Endodermal cell (in vitro differentiated cells): ENCODE data around the gene GSE1. TPM values are rescaled to one million over a fixed set of nuclear protein-coding genes. Genes with fewer than 3 reads are reported as not detected.
A peak's percentile ranks its signal among the peaks of the same experiment; 100 is the strongest.

Source experiments
- DNase-seq: peaks from one replicate; pipeline ENCODE4 v3.0.0-alpha.2; 2017
- H3K27ac ChIP-seq: 2 replicates; pipeline ENCODE4 v1.5.1; 2013; ENCODE audit warnings: mild to moderate bottlenecking, low read depth, low read length, moderate library complexity
- H3K27me3 ChIP-seq: 2 replicates; pipeline ENCODE4 v1.6.1; 2013; ENCODE audit warnings: mild to moderate bottlenecking, low read length, moderate library complexity; ENCODE audit not compliant: insufficient read depth, control insufficient read depth, poor library complexity, severe bottlenecking
- H3K36me3 ChIP-seq: 2 replicates; pipeline ENCODE4 v1.7.0; 2013; ENCODE audit warnings: mild to moderate bottlenecking, low read length, moderate library complexity; ENCODE audit not compliant: control insufficient read depth, insufficient read depth
- H3K4me1 ChIP-seq: one replicate; pipeline ENCODE4 v1.7.0; 2013; ENCODE audit warnings: low read length; ENCODE audit not compliant: control insufficient read depth, insufficient read depth
- H3K4me3 ChIP-seq: 2 replicates; pipeline ENCODE4 v1.5.1; 2013; ENCODE audit warnings: mild to moderate bottlenecking, low read length, moderate library complexity
- H3K9ac ChIP-seq: 2 replicates; pipeline ENCODE4 v1.6.1; 2013; ENCODE audit warnings: mild to moderate bottlenecking, low read length, moderate library complexity; ENCODE audit not compliant: poor library complexity, severe bottlenecking; ENCODE audit errors: extremely low read depth
- H3K9me3 ChIP-seq: 2 replicates; pipeline ENCODE4 v1.6.1; 2013; ENCODE audit warnings: mild to moderate bottlenecking, low read length, moderate library complexity; ENCODE audit not compliant: control insufficient read depth
- H3K27ac Mint-ChIP-seq: 2 replicates; pipeline ENCODE4 v1.8.0; 2020; ENCODE audit warnings: mixed read lengths
- H3K27me3 Mint-ChIP-seq: 2 replicates; pipeline ENCODE4 v1.8.0; 2021; ENCODE audit warnings: mild to moderate bottlenecking, mixed read lengths; ENCODE audit not compliant: insufficient read depth
- H3K36me3 Mint-ChIP-seq: 2 replicates; pipeline ENCODE4 v1.8.0; 2020; ENCODE audit warnings: low read depth, mixed read lengths
- H3K4me1 Mint-ChIP-seq: 2 replicates; pipeline ENCODE4 v1.8.0; 2020; ENCODE audit warnings: mixed read lengths
- H3K4me3 Mint-ChIP-seq: 2 replicates; pipeline ENCODE4 v1.8.0; 2020; ENCODE audit warnings: mild to moderate bottlenecking, moderate library complexity, mixed read lengths
- H3K9me3 Mint-ChIP-seq: 2 replicates; pipeline ENCODE4 v1.8.0; 2020; ENCODE audit warnings: mild to moderate bottlenecking, mixed read lengths
- WGBS, 2 experiments: methylation state at CpG; one replicate each; pipeline versions ENCODE4 v1.1.5 to v1.1.7; 2013; ENCODE audit warnings: missing lambda C conversion rate in 2 of 2, mixed read lengths in 1 of 2; ENCODE audit not compliant: insufficient coverage in 1 of 2, insufficient read length in 1 of 2; 5-methylcytosine and 5-hydroxymethylcytosine counted together
- total RNA-seq, 2 donors: library from RNA; stranded (reverse); fragmentation: NEBNext Ultra II Directional in 1 of 2; extraction: Animal tissue kit (Norgen Biotek cat#: 25700) in 1 of 2; gene quantifications; 2 replicates in 1 of 2; 3 replicates in 1 of 2; pipeline ENCODE4 v1.2.1, GENCODE V29; 2021
- TF ChIP-seq, protein P1 (sequence below): fragments of 200-600 bp; sonication (generic); conservative IDR thresholded peaks from 2 replicates; pipeline ENCODE4 v1.5.0; 2021; ENCODE audit warnings: antibody characterized with exemption, mild to moderate bottlenecking

Gene GSE1
- total RNA-seq, 2 donors from 2014 or later = 108 to 128 TPM

DNA sequence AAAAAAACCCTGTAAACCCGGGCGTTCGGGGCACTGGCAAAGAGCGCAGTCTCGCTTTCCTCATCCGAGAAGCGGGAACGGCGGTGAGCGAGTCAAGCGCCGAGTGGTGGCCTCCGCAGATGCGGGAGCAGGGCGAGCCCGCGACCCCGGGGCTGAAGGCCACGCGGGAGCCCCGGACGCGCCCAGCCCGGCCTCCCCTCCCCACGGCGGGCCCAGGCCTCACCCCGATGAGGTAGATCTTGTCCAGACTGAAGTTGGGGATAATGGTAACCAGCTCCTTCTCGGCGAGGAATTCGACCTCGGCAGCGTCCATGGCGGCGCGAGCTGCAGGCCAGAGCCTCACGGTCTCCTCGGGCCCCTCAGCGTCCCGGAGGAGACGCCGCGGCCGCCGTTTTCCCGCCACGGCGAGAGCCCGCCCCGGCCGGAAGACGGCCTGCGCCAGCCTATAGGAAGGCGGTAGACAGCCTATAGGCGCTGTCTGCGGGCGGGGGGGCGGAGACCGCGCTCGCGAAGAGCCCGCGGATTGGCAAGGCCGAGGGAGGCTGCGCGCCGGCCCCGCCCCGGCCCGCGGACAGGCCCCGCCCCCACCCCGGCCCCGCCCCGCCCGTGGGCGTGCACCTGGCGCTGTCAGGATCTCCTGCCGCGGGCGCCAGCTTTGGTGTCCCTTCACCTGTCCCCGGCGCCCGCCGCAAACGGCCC, 75.6 kb downstream of the GSE1 start, which contains the start of gene GINS2:
Gene GINS2, minus strand, starts transcription at position 369 of the 699 bp plus-strand sequence. Its CDS starts 56 bp downstream, at position 313.
- Mint-ChIP-seq H3K9me3 (no peaks in the 10 kb centered on the region), H3K27ac (peak within 1 kb of the TSS; percentile 76), H3K4me3 (peak within 1 kb of the TSS; percentile 67), H3K4me1 (no peaks in the 10 kb centered on the region), H3K36me3 (peaks cover 12% of the 10 kb centered on the region), H3K27me3 (peaks cover 10% of the 10 kb centered on the region)
- peak; percentile 97 for DNase-seq
- WGBS, 2 experiments = 2 to 4% methylated on average over 34 to 79 of the region's 86 CpGs
- H3K27ac ChIP-seq = no peak within 1 kb of the TSS
- H3K9ac ChIP-seq = peak within 1 kb of the TSS; percentile 67
- peaks cover 5% of the 10 kb centered on the region for H3K36me3 ChIP-seq
- peak within 1 kb of the TSS; percentile 82 for H3K4me3 ChIP-seq
- H3K9me3 ChIP-seq = no peaks in the 10 kb centered on the region
- TF ChIP-seq, protein P1, sequence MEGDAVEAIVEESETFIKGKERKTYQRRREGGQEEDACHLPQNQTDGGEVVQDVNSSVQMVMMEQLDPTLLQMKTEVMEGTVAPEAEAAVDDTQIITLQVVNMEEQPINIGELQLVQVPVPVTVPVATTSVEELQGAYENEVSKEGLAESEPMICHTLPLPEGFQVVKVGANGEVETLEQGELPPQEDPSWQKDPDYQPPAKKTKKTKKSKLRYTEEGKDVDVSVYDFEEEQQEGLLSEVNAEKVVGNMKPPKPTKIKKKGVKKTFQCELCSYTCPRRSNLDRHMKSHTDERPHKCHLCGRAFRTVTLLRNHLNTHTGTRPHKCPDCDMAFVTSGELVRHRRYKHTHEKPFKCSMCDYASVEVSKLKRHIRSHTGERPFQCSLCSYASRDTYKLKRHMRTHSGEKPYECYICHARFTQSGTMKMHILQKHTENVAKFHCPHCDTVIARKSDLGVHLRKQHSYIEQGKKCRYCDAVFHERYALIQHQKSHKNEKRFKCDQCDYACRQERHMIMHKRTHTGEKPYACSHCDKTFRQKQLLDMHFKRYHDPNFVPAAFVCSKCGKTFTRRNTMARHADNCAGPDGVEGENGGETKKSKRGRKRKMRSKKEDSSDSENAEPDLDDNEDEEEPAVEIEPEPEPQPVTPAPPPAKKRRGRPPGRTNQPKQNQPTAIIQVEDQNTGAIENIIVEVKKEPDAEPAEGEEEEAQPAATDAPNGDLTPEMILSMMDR = no peak
- no peaks in the 10 kb centered on the region for H3K4me1 ChIP-seq
- H3K27me3 ChIP-seq = no peaks in the 10 kb centered on the region

DNA sequence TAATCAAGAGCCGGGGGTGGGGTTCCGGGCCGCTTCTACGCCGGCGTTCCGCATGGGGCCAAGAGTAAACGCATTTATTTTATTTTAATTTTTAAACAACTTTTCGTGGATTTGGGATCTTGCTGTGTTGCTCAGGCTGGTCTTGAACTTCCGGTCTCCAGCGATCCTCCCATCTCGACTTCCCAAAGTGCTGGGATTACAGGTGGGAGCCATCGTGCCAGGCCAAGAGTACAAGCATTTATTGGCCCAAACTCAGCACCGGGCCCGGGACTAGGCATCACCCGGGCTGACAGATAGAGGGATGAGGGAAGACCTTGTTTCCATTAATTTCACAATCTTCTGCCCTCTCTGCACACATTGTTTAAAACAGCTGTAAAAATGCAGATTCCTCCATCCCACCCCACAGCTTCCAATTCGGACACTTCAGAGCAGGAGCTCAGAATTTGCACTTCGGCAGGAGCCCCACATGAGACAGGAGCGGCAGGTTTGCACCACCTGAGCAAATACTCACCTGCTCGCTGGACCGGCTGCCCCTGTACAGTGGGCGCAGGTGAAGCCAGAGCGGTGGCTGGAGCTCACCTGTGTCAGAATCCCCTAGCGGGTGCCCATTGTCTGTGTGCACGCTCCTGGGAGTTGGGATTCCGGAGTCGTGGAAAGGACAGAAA, 76.3 kb downstream of the GSE1 start:
- H3K4me3 Mint-ChIP-seq = peak overlapping the region; percentile 67
- H3K27ac Mint-ChIP-seq = no peak overlapping the region
- peaks cover 10% of the 10 kb centered on the region for H3K27me3 Mint-ChIP-seq
- H3K27me3 ChIP-seq = no peaks in the 10 kb centered on the region
- no peaks in the 10 kb centered on the region for H3K4me1 ChIP-seq
- H3K27ac ChIP-seq = no peak overlapping the region
- TF ChIP-seq, protein P1 = no peak
- no peak for DNase-seq
- H3K9me3 Mint-ChIP-seq = no peaks in the 10 kb centered on the region
- H3K9ac ChIP-seq = no peak overlapping the region
- peaks cover 3% of the 10 kb centered on the region for H3K36me3 ChIP-seq
- H3K4me3 ChIP-seq = peak overlapping the region; percentile 71
- no peaks in the 10 kb centered on the region for H3K9me3 ChIP-seq
- peaks cover 10% of the 10 kb centered on the region for H3K36me3 Mint-ChIP-seq
- no peaks in the 10 kb centered on the region for H3K4me1 Mint-ChIP-seq
- 52 to 56% methylated on average over 11 to 27 of the region's 27 CpGs for WGBS, 2 experiments

DNA sequence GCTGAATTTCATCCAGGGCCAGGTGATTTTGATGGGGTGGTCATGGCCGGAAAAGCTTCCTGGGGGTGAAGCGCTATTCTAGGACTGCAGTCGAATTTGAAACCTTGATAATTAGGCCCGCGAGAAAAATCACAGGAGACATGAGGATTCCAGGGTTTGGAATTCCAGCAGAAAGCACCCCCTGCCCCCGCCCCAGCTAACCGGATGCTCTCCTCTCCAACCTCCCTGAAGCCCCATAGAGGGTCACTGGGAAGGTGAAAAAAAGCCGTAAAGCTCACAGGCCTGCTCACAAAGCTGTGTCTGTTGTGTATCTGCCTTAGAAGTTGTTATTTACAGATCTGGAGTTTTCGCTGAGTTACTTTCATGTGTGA, 76.8 kb downstream of the GSE1 start:
- H3K27me3 Mint-ChIP-seq = peaks cover 10% of the 10 kb centered on the region
- no peak overlapping the region for H3K27ac Mint-ChIP-seq

More for the DNA sequence above, 76.8 kb downstream of the GSE1 start:
- Histone ChIP-seq H3K9ac (no peak overlapping the region), H3K9me3 (no peaks in the 10 kb centered on the region), H3K4me1 (no peaks in the 10 kb centered on the region), H3K27ac (no peak overlapping the region), H3K36me3 (peaks cover 3% of the 10 kb centered on the region), H3K27me3 (no peaks in the 10 kb centered on the region), H3K4me3 (no peak overlapping the region)
- H3K4me3 Mint-ChIP-seq = peak overlapping the region; percentile 67
- no peaks in the 10 kb centered on the region for H3K4me1 Mint-ChIP-seq
- peaks cover 9% of the 10 kb centered on the region for H3K36me3 Mint-ChIP-seq
- no peak for DNase-seq
- TF ChIP-seq, protein P1 = no peak
- no peaks in the 10 kb centered on the region for H3K9me3 Mint-ChIP-seq
- 70 to 81% methylated on average over 8 to 9 of the region's 9 CpGs for WGBS, 2 experiments
